Measurements from ENCODE around the gene HRK. TPM values are rescaled to one million over a fixed set of nuclear protein-coding genes. Genes with fewer than 3 reads are reported as not detected.

Gene HRK
- total RNA-seq, 1 experiment from 2014 or later: 2.6 TPM

GRCh38 chr12:116927244-116927940 lies 46.2 kb upstream of the HRK start:
- Histone ChIP-seq H3K79me1 (ENCODE audit: insufficient read depth, low read depth, low read length, poor library complexity, severe bottlenecking) (no peaks in the 10 kb centered on the region), H3K23me2 (ENCODE audit: insufficient read length, low read depth, low read length, poor library complexity, severe bottlenecking) (no peaks in the 10 kb centered on the region), H3K56ac (ENCODE audit: insufficient read length, low read depth, low read length) (no peak overlapping the region), H2BK5ac (ENCODE audit: insufficient read length, low read length) (no peak overlapping the region), H2BK120ac (ENCODE audit: low read depth, low read length, poor library complexity, severe bottlenecking) (no peak overlapping the region), H2BK20ac (ENCODE audit: low read depth, low read length, poor library complexity, severe bottlenecking) (no peak overlapping the region), H3K9me3 (ENCODE audit: control insufficient read depth, low read depth, low read length) (no peaks in the 10 kb centered on the region), H3K27me3 (ENCODE audit: insufficient read depth, low read length) (no peaks in the 10 kb centered on the region), H3K9ac (ENCODE audit: extremely low read depth, insufficient read length, low read length) (no peak overlapping the region), H3K18ac (ENCODE audit: insufficient read length, low read depth, low read length) (no peak overlapping the region), H4K91ac (ENCODE audit: insufficient read length, low read depth, low read length) (peak overlapping the region; percentile 62), H3K4ac (ENCODE audit: low read depth, low read length) (no peak overlapping the region), H4K5ac (ENCODE audit: insufficient read length, low read depth, low read length) (no peak overlapping the region), H3K14ac (ENCODE audit: insufficient read depth, low read length) (no peak overlapping the region), H3K4me2 (ENCODE audit: insufficient read depth, insufficient read length, low read length) (no peak overlapping the region), H4K8ac (replicated peaks; ENCODE audit: insufficient read length, low read depth, low read length) (no peak overlapping the region), H3T11ph (ENCODE audit: low read length) (no peak overlapping the region), H3K23ac (ENCODE audit: insufficient read length, low read depth, low read length) (no peak overlapping the region), H2BK12ac (ENCODE audit: insufficient read length, low read depth, low read length) (no peak overlapping the region), H4K20me1 (ENCODE audit: control insufficient read depth, insufficient read depth, insufficient read length) (no peaks in the 10 kb centered on the region), H3K4me1 (ENCODE audit: insufficient read depth, low read length) (no peaks in the 10 kb centered on the region), H3K79me2 (ENCODE audit: insufficient read depth, low read length) (no peaks in the 10 kb centered on the region), H2BK15ac (ENCODE audit: low read depth, low read length) (no peak overlapping the region), H3K27ac (ENCODE audit: insufficient read length, low read depth, low read length) (no peak overlapping the region), H2AK5ac (ENCODE audit: insufficient read length, low read length) (no peak overlapping the region), H2AFZ (ENCODE audit: low read length) (no peak overlapping the region)
- Mint-ChIP-seq H3K36me3 (ENCODE audit: insufficient read depth in 1 of 3, low read depth in 3 of 3) (peaks cover 6 to 20% (median 17%) of the 10 kb centered on the region in 3 experiments; a peak in 6 of 7 replicates), H3K9me3 (no peaks in the 10 kb centered on the region), H3K4me1 (peaks cover 7 to 9% of the 10 kb centered on the region in 2 experiments), H3K27ac (peak overlapping the region in 2 of 3 experiments; percentile 21 to 68; a peak in 2 of 7 replicates), H3K4me3 (no peak overlapping the region), H3K27me3 (ENCODE audit: low read depth) (no peaks in the 10 kb centered on the region)
- DNase-seq: no peak
- TF ChIP-seq, protein P1, sequence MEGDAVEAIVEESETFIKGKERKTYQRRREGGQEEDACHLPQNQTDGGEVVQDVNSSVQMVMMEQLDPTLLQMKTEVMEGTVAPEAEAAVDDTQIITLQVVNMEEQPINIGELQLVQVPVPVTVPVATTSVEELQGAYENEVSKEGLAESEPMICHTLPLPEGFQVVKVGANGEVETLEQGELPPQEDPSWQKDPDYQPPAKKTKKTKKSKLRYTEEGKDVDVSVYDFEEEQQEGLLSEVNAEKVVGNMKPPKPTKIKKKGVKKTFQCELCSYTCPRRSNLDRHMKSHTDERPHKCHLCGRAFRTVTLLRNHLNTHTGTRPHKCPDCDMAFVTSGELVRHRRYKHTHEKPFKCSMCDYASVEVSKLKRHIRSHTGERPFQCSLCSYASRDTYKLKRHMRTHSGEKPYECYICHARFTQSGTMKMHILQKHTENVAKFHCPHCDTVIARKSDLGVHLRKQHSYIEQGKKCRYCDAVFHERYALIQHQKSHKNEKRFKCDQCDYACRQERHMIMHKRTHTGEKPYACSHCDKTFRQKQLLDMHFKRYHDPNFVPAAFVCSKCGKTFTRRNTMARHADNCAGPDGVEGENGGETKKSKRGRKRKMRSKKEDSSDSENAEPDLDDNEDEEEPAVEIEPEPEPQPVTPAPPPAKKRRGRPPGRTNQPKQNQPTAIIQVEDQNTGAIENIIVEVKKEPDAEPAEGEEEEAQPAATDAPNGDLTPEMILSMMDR (conservative IDR thresholded peaks at IDR 0.05): no peak
- WGBS (ENCODE audit: extremely low coverage, insufficient read length, low lambda C conversion rate): no CpG with 5 or more reads among the region's 9 CpGs
